GM18502 (cell line): ENCODE results near the gene DPP9.
"Not testable (repeated sequence)": the region's sequence is repeated elsewhere in the genome, so short reads cannot be mapped to it uniquely, and the experiment has no call there.

Experiments
- ATAC-seq: cut with Tn5 transposase; IDR thresholded peaks from one replicate; pipeline ENCODE4 v1.9.1; 2021; ENCODE audit warnings: mild to moderate bottlenecking; ENCODE audit not compliant: unreplicated experiment, poor library complexity

DPP9 gene

DNA sequence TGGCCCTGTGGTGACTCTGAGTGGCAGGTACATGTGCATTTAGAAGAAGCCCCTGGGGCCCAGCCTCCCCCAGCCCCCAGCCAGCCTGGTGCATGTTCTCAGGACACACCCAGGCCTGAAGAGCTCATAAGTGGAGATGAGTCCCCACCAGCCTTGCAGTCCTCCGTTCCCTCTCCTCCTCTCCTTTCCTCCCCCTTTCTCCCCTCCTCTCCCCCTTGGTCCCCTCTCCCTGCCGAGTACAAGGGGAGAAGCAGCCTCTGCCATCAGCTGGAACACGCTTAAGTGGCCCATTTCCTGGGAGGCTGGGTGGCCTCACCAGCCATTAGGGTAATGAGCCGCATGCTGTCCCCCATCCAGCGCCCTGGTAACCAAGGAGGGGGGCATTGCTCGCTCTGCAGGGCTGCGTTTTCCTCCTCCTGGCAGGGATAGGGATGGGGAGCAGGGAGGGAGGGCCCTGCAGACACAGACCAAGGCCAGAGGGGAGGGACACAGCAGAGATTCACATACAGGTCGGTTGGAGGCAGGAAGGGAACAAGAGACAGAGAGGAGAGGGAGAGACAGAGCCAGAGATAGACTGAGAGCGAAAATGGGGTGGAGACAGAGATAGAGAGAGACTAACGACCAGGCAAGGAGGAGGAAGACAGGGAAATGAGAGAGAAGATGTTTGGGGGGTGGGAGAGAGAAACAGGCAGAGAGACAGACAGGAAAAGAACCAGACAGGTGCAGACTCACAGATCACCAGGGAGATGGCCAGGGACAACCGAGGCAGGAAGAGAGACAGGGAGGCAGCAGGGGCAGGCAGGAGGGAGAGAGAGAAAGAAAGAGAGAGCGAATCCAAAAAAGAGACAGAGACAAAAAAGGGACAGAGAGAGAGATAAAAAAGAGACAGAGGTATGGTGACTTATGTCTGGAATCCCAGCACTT is 19.3 kb upstream of the DPP9 start:
- no peak for ATAC-seq

GRCh38 chr19:4740092-4740491 is 16.4 kb upstream of the DPP9 start:
- ATAC-seq = no peak

GRCh38 chr19:4738734-4739133 is 15.1 kb upstream of the DPP9 start:
- ATAC-seq = no peak

DNA sequence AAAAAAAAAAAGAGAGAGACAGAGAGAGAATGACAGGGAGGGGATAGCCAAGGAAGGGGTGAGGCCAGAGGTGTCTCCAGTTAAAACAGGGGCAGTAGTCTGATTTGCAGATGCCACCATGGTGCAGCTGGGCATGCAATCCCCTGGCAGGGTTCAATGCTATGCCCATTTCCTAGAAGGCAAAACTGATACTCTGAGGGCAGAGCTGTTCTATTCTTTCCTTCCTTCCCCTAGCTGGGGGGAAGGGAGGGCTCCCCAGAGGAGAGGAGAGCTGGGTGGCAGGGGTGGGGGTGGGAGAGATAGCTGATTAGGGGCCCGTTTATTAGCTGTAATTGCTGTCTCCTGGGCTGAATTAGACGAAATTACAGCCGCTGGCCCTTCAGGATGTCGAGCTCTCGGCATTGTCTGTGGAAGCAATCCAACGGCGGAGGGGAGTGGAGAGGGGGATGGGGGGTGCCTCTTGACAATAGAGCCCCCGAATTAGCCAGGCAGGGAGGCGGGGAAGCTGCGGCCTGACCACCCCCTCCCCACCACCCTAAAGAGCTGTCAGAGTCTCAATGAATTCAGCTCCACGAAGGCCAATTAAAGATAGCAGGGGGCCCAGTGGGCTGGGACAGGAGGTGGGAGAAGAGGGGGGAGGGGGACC is 14.4 kb upstream of the DPP9 start:
- ATAC-seq = no peak

DNA sequence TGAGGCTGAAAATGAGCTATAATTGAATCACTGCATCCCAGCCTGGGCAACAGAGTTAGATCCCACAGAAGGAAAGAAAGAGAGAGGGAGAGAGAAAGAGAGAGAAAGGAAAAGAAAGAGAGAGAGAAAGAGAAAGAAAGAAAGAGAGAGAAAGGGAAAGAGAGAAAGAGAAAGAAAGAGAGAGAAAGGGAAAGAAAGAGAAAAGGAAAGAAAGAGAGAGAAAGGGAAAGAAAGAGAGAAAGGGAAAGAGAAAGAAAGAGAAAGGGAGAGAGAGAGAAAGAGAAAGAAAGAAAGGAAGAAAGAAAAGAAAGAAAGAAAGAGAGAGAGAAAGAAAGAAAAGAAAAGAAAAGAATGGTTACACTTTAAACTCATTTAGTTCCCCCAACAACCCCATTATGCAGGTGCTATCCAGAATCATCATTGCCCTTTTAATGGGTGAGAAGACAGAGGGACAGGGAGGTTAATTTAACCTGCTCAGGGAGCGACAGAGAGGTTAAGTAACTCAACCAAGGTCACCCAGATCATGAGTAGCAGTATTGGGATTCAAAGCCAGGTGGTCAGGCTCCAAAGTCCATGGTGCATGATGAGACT is 10.2 kb upstream of the DPP9 start:
- ATAC-seq = no peak

DNA sequence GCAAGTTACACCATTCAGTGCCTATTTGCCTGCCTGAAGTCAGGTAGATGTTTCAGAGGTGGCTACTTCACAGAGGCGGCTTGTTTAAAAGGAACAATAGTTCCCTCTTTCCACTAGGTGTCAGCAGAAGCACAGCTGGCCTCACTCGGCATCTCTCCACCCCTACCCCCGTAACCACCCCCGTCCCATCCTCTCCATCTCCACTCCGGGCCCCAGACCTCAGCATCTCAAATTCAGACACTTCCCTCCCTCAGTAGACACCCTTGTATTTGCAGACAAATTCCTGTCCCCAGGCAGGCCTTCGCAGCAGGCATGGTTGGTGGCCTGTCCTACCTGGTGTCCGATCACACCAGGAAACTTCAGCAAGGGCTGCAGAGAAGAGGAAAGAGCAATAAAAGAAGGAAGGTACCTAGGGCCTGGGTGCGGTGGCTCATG is 9.1 kb upstream of the DPP9 start:
- ATAC-seq = no peak

DNA sequence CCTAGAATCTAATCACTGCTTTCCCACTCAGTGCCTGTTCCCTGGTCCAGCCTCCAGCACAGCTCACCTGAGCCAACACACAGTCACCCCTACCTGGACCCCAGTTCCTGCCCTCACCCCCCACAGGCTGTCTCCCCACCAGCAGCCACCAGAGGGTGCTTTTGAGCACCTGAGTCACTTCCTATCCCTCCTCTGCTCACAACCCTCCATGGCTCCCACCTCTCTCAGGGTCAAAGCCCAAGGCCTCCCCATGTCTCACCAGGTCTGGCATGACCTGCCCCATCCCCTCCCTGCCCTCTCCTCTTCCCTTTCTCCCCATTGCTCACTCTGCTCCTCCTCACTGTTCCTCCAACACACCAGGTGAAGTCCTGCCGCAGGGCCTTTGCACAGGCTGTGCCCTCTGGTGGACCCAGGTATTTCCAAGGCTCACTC is 7.1 kb upstream of the DPP9 start:
- ATAC-seq = no peak

DNA sequence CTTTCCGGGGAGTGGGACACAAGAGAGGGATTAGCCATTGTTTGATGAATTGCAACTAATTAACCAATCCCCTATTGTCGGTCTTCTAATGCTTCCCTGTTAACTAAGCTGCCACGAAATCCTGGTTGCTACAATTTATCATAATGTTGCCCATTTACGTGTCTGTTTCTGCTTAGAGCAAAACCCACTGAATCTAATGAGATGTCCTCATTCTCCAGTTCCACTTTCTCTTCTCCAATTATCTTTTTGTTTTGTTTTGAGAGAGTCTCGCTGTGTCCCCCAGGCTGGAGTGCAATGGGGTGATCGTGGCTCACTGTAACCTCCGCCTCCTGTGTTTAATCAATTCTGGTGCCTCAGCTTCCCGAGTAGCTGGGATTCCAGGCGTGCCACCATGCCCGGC is 5.2 kb upstream of the DPP9 start:
- no peak for ATAC-seq

DNA sequence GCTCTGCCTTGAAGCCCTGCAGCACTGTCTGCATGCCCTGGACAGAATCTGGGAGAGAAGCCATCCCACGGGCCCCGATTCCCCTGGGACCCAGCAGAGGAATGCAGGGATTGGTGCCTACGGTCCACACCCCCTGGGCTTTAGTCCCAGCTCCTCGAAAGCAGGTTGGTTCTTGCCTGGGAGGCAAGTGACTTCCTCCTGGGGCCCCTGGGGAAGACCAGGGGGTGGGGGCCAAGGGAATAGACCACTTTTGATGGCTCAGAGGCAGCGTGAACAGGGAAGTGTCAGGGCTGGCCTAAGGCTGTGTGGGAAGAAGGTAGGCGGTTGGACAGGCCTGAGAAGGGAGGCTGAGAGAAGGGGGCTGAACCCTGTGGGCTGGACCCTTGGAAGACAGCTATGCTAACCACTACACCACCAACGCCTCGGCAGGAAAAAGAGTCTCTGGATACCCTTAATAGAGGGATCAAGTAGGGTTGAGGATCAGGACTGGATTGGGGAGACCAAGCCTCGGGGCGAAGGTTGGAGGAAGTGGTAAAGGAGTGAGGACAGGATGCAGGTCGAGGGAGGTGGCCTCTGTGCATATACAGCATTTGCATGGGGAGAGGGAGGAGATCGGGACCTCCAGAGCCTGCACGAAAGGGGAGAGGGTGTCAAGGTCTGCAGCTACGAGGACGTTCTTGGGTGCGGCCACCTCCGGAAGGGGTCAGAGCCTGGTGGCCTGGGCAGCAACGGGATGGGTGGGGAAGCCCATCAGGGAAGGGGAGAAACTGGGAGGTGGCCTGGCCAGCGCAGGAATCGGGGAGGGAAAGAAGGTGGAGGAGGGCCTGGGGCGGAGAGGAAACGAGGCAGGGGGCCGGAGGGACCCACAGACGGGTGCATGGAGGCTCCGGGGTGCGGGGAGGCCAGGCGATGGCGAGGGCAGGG is 709 bp downstream of the DPP9 start:
- peak; percentile 17 for ATAC-seq

GRCh38 chr19:4721196-4721595 is 2.4 kb downstream of the DPP9 start:
- ATAC-seq = no peak

GRCh38 chr19:4720037-4720700 is 3.5 kb downstream of the DPP9 start:
- ATAC-seq = no peak

DNA sequence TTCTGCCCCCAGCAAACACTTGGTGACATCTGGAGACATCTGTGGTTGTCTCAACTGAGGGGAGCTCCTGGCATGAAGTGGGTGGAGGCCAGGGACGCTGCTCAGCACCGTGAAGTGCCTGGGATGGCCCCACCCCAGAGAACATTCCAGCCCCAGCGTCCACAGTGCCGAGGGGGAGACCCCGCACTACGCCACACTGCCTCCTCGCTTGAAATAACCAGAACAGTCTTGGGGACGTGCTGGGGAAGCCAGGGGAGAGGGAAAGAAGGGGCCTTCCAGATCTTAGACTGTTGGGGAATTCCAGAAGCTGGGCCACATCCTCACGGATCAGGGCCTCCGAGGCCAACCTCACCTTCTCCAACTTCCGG is 4.2 kb downstream of the DPP9 start:
- ATAC-seq = no peak

- ATAC-seq = no peak
These were observed 5.5 kb downstream of the DPP9 start for GRCh38 chr19:4717966-4718701.

GRCh38 chr19:4717191-4717965 is 6.3 kb downstream of the DPP9 start:
- no peak for ATAC-seq

DNA sequence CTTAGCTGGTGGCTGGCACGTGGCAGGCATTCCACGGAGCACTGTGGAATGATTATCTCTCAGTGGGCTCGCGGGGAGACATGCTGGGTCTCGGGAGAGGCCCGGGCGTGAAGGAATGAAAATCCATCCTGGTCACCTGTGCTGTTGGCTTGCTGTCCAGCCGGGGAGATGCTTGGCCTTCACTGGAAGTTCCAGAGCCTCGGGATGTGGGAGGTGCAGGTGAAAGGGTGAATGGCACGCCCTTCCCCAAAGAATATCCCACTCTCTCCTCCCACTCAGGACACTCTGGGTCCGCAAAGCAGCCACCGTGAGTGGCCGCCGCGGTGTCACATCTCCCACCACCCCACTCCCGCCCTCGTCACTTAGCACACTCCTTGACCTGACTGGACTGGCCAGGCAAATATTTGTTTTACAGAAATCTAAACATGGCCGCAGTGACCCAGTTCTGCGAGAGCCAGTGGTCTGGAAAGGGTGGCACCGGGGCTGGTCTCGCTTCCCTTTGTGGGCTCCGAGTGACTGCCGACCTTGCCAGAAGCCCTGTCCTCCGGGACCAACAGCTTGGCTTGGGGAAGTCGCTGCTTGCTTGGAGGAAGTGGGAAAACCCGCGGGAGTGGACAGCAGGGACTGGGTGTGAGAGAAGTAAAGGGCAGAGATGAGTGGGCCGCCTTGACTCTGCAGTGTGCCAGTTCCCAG is 8.0 kb downstream of the DPP9 start:
- no peak for ATAC-seq

DNA sequence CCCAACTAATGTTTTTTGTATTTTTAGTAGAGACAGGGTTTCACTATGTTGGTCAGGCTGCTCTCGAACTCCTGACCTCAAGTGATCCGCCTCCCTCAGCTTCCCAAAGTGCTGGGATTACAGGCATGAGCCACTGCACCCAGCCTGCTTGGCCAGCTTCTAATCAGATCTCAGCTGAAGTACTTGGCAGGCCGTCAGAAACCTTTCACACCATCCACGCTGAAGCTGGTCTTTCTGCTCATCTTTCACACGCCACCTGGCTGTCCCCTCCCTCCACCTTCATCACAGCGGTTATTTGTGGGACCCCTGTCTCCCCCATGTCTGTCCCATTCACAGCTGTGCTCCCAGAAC is 8.5 kb downstream of the DPP9 start:
- ATAC-seq = not testable (repeated sequence)

- ATAC-seq = no peak
These were observed 9.6 kb downstream of the DPP9 start for GRCh38 chr19:4714016-4714415.

- no peak for ATAC-seq
These were observed 10.2 kb downstream of the DPP9 start for GRCh38 chr19:4713384-4713951.
